Esophagus squamous epithelium (tissue), 5 donors: Measurements from ENCODE around the gene OR1A1. TPM values are rescaled to one million over a fixed set of nuclear protein-coding genes. Genes with fewer than 3 reads are reported as not detected.
"Not testable (repeated sequence)": the region's sequence is repeated elsewhere in the genome, so short reads cannot be mapped to it uniquely, and the experiment has no call there.

Experiments
- DNase-seq: peaks from one replicate; lab custom pipeline; 2025; lab: John Stamatoyannopoulos, UW
- H3K27ac ChIP-seq, 4 donors: fragments of 200-600 bp; sonication (generic); one replicate each; pipeline ENCODE4 v1.5.1; 2016 to 2019; ENCODE audit warnings: mild to moderate bottlenecking in 1 of 4
- H3K27me3 ChIP-seq, 4 donors: fragments of 200-600 bp; sonication (generic); 1 replicate in 3 of 4; 2 replicates in 1 of 4; pipeline versions ENCODE4 v1.5.1 to v1.6.0; 2017 to 2021; ENCODE audit warnings: antibody characterized with exemption in 1 of 4
- H3K36me3 ChIP-seq, 3 donors: fragments of 200-600 bp; sonication (generic); one replicate each; pipeline ENCODE4 v1.5.1; 2016 to 2019
- H3K4me1 ChIP-seq, 3 donors: fragments of 200-600 bp; sonication (generic); one replicate each; pipeline ENCODE4 v1.5.1; 2017 to 2019
- H3K4me3 ChIP-seq, 4 donors: fragments of 200-600 bp; sonication (generic); 1 replicate in 3 of 4; 2 replicates in 1 of 4; pipeline ENCODE4 v1.5.1; 2016 to 2019; ENCODE audit warnings: mild to moderate bottlenecking in 2 of 4, moderate library complexity in 1 of 4
- H3K9me3 ChIP-seq, 3 donors: fragments of 200-600 bp; sonication (generic); one replicate each; pipeline ENCODE4 v1.5.1; 2016 to 2019
- POLR2A ChIP-seq, 4 donors: fragments of 450-650 bp; IDR thresholded peaks; one replicate each; pipeline ENCODE4 v1.6.1; 2017; ENCODE audit warnings: antibody characterized with exemption in 4 of 4, mild to moderate bottlenecking in 4 of 4, moderate library complexity in 3 of 4
- WGBS, 2 donors: methylation state at CpG; one replicate each; pipeline ENCODE4 v1.1.5; 2018; 5-methylcytosine and 5-hydroxymethylcytosine counted together
- intact Hi-C: fragments of 100-400 bp; cut with DNase I; formaldehyde crosslinking; loops from one replicate; pipeline ENCODE4 v1.15.0; 2022
- total RNA-seq, 4 donors: library from RNA; depleted of rRNA; stranded (reverse); fragments of >200 nt; gene quantifications; one replicate each; pipeline ENCODE4 v1.1.0, GENCODE V29; 2016
- TF ChIP-seq, protein P1 (sequence below), 6 experiments: fragments of 450-650 bp in 4 of 6; fragments of 200-600 bp in 2 of 6; sonication (generic) in 2 of 6; IDR thresholded peaks; one replicate each; pipeline ENCODE4 v1.5.1; 2016 to 2019; ENCODE audit warnings: antibody characterized with exemption in 6 of 6, mild to moderate bottlenecking in 4 of 6, moderate library complexity in 4 of 6
- donor health status: DM: yes; HTN: yes; CAD: no.

Gene OR1A1
- total RNA-seq, 4 donors from 2014 or later: not detected

DNA sequence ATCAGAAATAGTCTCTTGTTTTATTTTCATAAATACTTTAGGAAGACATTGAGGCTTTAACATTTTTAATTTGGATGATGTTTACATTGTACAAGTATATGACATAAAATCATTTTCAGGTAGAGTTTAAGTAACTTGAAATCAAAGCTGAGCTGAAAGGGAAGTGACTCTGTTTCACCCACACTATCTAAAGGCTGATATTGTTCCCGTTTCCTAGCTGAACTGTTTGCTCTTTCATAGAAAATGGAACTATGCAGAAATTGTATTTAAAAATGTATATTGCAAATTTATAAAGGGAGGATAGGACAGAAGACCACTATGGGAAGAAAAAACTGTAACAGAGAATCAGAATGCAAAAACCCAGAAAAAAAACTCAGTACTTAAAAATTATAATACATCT is 37.4 kb downstream of the OR1A1 start:
- H3K27ac ChIP-seq, intact Hi-C loops, H3K36me3 ChIP-seq, H3K27me3 ChIP-seq, H3K4me1 ChIP-seq, H3K9me3 ChIP-seq, H3K4me3 ChIP-seq, DNase-seq: not testable (repeated sequence)
- 27 to 33% methylated on average over 1 of the region's 1 CpG for WGBS, 2 donors

GRCh38 chr17:3249013-3249412 is 41.5 kb downstream of the OR1A1 start:
- DNase-seq, H3K27ac ChIP-seq, H3K4me3 ChIP-seq, H3K4me1 ChIP-seq, H3K9me3 ChIP-seq, H3K27me3 ChIP-seq, H3K36me3 ChIP-seq, intact Hi-C loops: not testable (repeated sequence)
- 91% methylated on average over 1 of the region's 2 CpGs; no CpG with 5 or more reads in 1 of the 2 donors for WGBS, 2 donors

- Histone ChIP-seq H3K4me1 (no peaks in the 10 kb centered on the region), H3K9me3 (no peaks in the 10 kb centered on the region), H3K27me3 (peaks cover 0 to 6% (median 0%) of the 10 kb centered on the region in 4 donors), H3K27ac (no peak overlapping the region), H3K36me3 (no peaks in the 10 kb centered on the region), H3K4me3 (no peak overlapping the region)
- TF ChIP-seq, protein P1, sequence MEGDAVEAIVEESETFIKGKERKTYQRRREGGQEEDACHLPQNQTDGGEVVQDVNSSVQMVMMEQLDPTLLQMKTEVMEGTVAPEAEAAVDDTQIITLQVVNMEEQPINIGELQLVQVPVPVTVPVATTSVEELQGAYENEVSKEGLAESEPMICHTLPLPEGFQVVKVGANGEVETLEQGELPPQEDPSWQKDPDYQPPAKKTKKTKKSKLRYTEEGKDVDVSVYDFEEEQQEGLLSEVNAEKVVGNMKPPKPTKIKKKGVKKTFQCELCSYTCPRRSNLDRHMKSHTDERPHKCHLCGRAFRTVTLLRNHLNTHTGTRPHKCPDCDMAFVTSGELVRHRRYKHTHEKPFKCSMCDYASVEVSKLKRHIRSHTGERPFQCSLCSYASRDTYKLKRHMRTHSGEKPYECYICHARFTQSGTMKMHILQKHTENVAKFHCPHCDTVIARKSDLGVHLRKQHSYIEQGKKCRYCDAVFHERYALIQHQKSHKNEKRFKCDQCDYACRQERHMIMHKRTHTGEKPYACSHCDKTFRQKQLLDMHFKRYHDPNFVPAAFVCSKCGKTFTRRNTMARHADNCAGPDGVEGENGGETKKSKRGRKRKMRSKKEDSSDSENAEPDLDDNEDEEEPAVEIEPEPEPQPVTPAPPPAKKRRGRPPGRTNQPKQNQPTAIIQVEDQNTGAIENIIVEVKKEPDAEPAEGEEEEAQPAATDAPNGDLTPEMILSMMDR (IDR thresholded peaks at IDR 0.05): no peak
- TF ChIP-seq POLR2A (IDR thresholded peaks at IDR 0.05): no peak
- no peak for DNase-seq
- 88 to 90% methylated on average over 8 of the region's 8 CpGs for WGBS, 2 donors
- intact Hi-C loops: no loop called here
These were observed 49.1 kb downstream of the OR1A1 start for GRCh38 chr17:3256575-3256974.

GRCh38 chr17:3260163-3260562 is 52.7 kb downstream of the OR1A1 start:
- 63 to 86% methylated on average over 1 of the region's 1 CpG for WGBS, 2 donors
- no peak for TF ChIP-seq POLR2A (IDR thresholded peaks at IDR 0.05)
- TF ChIP-seq, protein P1 (IDR thresholded peaks at IDR 0.05): no peak
- no peak for DNase-seq
- Histone ChIP-seq H3K27ac (no peak overlapping the region), H3K9me3 (no peaks in the 10 kb centered on the region), H3K4me1 (no peaks in the 10 kb centered on the region), H3K36me3 (no peaks in the 10 kb centered on the region), H3K27me3 (peaks cover 0 to 6% (median 0%) of the 10 kb centered on the region in 4 donors), H3K4me3 (no peak overlapping the region)
- intact Hi-C loops: no loop called here

GRCh38 chr17:3260600-3260999 is 53.1 kb downstream of the OR1A1 start:
- no peaks in the 10 kb centered on the region for H3K36me3 ChIP-seq
- H3K9me3 ChIP-seq: no peaks in the 10 kb centered on the region
- intact Hi-C loops: no loop called here
- peaks cover 0 to 6% (median 0%) of the 10 kb centered on the region in 4 donors for H3K27me3 ChIP-seq
- H3K27ac ChIP-seq: no peak overlapping the region
- H3K4me1 ChIP-seq: no peaks in the 10 kb centered on the region
- DNase-seq: no peak
- WGBS, 2 donors: 68 to 77% methylated on average over 11 to 13 of the region's 13 CpGs
- TF ChIP-seq POLR2A (IDR thresholded peaks at IDR 0.05): no peak
- TF ChIP-seq, protein P1 (IDR thresholded peaks at IDR 0.05): no peak
- H3K4me3 ChIP-seq: no peak overlapping the region

Other genes with a start within 250 kb of the OR1A1 start
- not detected for gene OR1D5, start 144.1 kb upstream of the OR1A1 start, total RNA-seq
- not detected for gene OR1D2, start 103.2 kb upstream of the OR1A1 start, total RNA-seq
- gene OR1G1, start 80.1 kb upstream of the OR1A1 start, total RNA-seq: not detected
- not detected for gene OR1A2, start 10.1 kb upstream of the OR1A1 start, total RNA-seq
- gene OR3A1, start 90.7 kb downstream of the OR1A1 start, total RNA-seq: not detected
- not detected for gene OR3A2, start 178.6 kb downstream of the OR1A1 start, total RNA-seq
- not detected for gene OR1E1, start 190.7 kb downstream of the OR1A1 start, total RNA-seq
- not detected for gene OR3A3, start 203.7 kb downstream of the OR1A1 start, total RNA-seq
- not detected for gene OR1E2, start 226.2 kb downstream of the OR1A1 start, total RNA-seq